Fibroblast of skin of left biceps (primary cell): Measurements from ENCODE around the gene ZNF438.
"Not testable (repeated sequence)": the region's sequence is repeated elsewhere in the genome, so short reads cannot be mapped to it uniquely, and the experiment has no call there.

Experiments used
- DNase-seq, 2 experiments: peaks; one replicate each; pipeline ENCODE4 v3.0.0-alpha.2; 2013; ENCODE audit warnings: low read depth in 2 of 2

The ZNF438 gene

GRCh38 chr10:30806850-30807249 lies 224.8 kb downstream of the ZNF438 start:
- no peak for DNase-seq

GRCh38 chr10:30805061-30805460 lies 226.6 kb downstream of the ZNF438 start:
- DNase-seq = no peak

GRCh38 chr10:30804478-30805055 lies 227.1 kb downstream of the ZNF438 start:
- peak; percentile 71 to 80 for DNase-seq

GRCh38 chr10:30803892-30804322 lies 227.8 kb downstream of the ZNF438 start:
- DNase-seq = peak; percentile 78 to 79

- no peak for DNase-seq
Measured at GRCh38 chr10:30803058-30803457, 228.6 kb downstream of the ZNF438 start.

GRCh38 chr10:30800368-30800767 lies 231.3 kb downstream of the ZNF438 start:
- no peak for DNase-seq

- no peak for DNase-seq
Measured at GRCh38 chr10:30798646-30799185, 232.9 kb downstream of the ZNF438 start.

GRCh38 chr10:30795024-30795423 lies 236.6 kb downstream of the ZNF438 start:
- DNase-seq = not testable (repeated sequence)
